HCT116 (cell line): ENCODE results near the gene BCL2L13. TPM values are rescaled to one million over a fixed set of nuclear protein-coding genes. Genes with fewer than 3 reads are reported as not detected.

Experiments
- ATAC-seq: fragments of 200-7000 bp; cut with Tn5 transposase; 2 replicates; pipeline ENCODE4 v1.9.1; 2020; ENCODE audit warnings: mild to moderate bottlenecking, moderate library complexity
- BruUV-seq: library from RNA; stranded (reverse); fragments of 400-500 nt; replicated peaks from 2 replicates; lab custom pipeline; 2021; lab: Mats Ljungman, UMichigan
- CTCF ChIA-PET: fragments of 300-600 bp; sonication (Branson Sonifier 250); formaldehyde crosslinking; loops from one replicate; lab custom pipeline; 2021; ENCODE audit warnings: antibody characterized with exemption; lab: Charles Lee
- POLR2A ChIA-PET: fragments of 300-600, 350-600 bp; sonication (Branson Sonifier 250); formaldehyde crosslinking; loops from one replicate; lab custom pipeline; 2021; ENCODE audit warnings: antibody characterized with exemption; lab: Charles Lee
- RAD21 ChIA-PET, 2 experiments: fragments of 300-600 bp; sonication (Branson Sonifier 250); formaldehyde crosslinking; loops; one replicate each; lab custom pipeline; 2023; ENCODE audit warnings: low total read pairs in 2 of 2; ENCODE audit not compliant: uncharacterized antibody in 2 of 2, unreplicated experiment in 2 of 2, low non-redundant PET in 1 of 2; lab: Charles Lee
- DNase-seq: peaks from one replicate; pipeline ENCODE4 v3.0.0-alpha.2; 2010; ENCODE audit warnings: low read depth, low spot score
- H2AFZ ChIP-seq: fragments of 200-600 bp; shearing (Covaris generic), sonication (generic); 2 replicates; pipeline ENCODE4 v1.6.1; 2017; ENCODE audit warnings: low read depth, mixed run types, mixed read lengths, antibody characterized with exemption, low read length; ENCODE audit not compliant: poor library complexity, severe bottlenecking
- H3K27ac ChIP-seq: 2 replicates; pipeline ENCODE4 v1.5.1; 2012; ENCODE audit warnings: low read depth, low read length
- H3K27me3 ChIP-seq: fragments of 200-600 bp; sonication (generic); 2 replicates; pipeline ENCODE4 v1.6.1; 2016; ENCODE audit warnings: mixed run types, low read length, mixed read lengths; ENCODE audit not compliant: insufficient read depth
- H3K36me3 ChIP-seq, 2 experiments: fragments of 200-500 bp in 1 of 2; fragments of 200-600 bp in 1 of 2; sonication (Bioruptor generic) in 1 of 2; sonication (generic) in 1 of 2; 2 replicates each; pipeline versions ENCODE4 v1.5.1 to v1.6.1; 2014 to 2016; ENCODE audit warnings: low read length in 2 of 2, inconsistent platforms in 1 of 2, mixed read lengths in 1 of 2, mixed run types in 1 of 2; ENCODE audit not compliant: insufficient read depth in 2 of 2, control insufficient read depth in 1 of 2
- H3K4me1 ChIP-seq, 2 experiments: fragments of 200-600 bp in 1 of 2; sonication (generic) in 1 of 2; 2 replicates each; pipeline versions ENCODE4 v1.5.1 to v1.6.1; 2012 to 2017; ENCODE audit warnings: low read length in 2 of 2, inconsistent platforms in 1 of 2, mild to moderate bottlenecking in 1 of 2, mixed read lengths in 1 of 2, mixed run types in 1 of 2, moderate library complexity in 1 of 2; ENCODE audit not compliant: insufficient read depth in 2 of 2, control insufficient read depth in 1 of 2
- H3K4me2 ChIP-seq: fragments of 200-600 bp; sonication (generic); 2 replicates; pipeline ENCODE4 v1.6.1; 2017; ENCODE audit warnings: mixed run types, low read length, mixed read lengths
- H3K4me3 ChIP-seq, 2 experiments: fragments of 200-600 bp in 1 of 2; sonication (generic) in 1 of 2; replicated peaks in 1 of 2; 2 replicates each; pipeline ENCODE4 v1.5.1; 2011 to 2016; ENCODE audit warnings: low read length in 2 of 2, control low read depth in 1 of 2, low read depth in 1 of 2, mild to moderate bottlenecking in 1 of 2, mixed read lengths in 1 of 2, mixed run types in 1 of 2
- H3K79me2 ChIP-seq: fragments of 200-600 bp; sonication (generic); 2 replicates; pipeline ENCODE4 v1.6.1; 2017; ENCODE audit warnings: mild to moderate bottlenecking, mixed run types, low read length, moderate library complexity, mixed read lengths; ENCODE audit not compliant: insufficient read depth
- H3K9ac ChIP-seq: fragments of 200-600 bp; sonication (generic); 2 replicates; pipeline ENCODE4 v1.6.1; 2016; ENCODE audit warnings: low read length, mixed read lengths
- H3K9me2 ChIP-seq: fragments of 200-600 bp; sonication (generic), shearing (Covaris generic); 2 replicates; pipeline ENCODE4 v1.6.1; 2017; ENCODE audit warnings: mixed run types, mild to moderate bottlenecking, moderate library complexity; ENCODE audit not compliant: insufficient read depth
- H3K9me3 ChIP-seq, 2 experiments: fragments of 200-500 bp in 1 of 2; fragments of 200-600 bp in 1 of 2; sonication (Bioruptor generic) in 1 of 2; sonication (generic) in 1 of 2; 2 replicates each; pipeline ENCODE4 v1.6.1; 2014 to 2017; ENCODE audit warnings: low read length in 2 of 2, mixed read lengths in 2 of 2, inconsistent platforms in 1 of 2, low read depth in 1 of 2, mild to moderate bottlenecking in 1 of 2, mixed run types in 1 of 2, moderate library complexity in 1 of 2; ENCODE audit not compliant: control insufficient read depth in 1 of 2, insufficient read depth in 1 of 2
- H4K20me1 ChIP-seq: fragments of 200-600 bp; sonication (generic), shearing (Covaris generic); 2 replicates; pipeline ENCODE4 v1.6.1; 2017; ENCODE audit warnings: mixed run types, mild to moderate bottlenecking, moderate library complexity; ENCODE audit not compliant: insufficient read depth
- CBX3 ChIP-seq: IDR thresholded peaks from 2 replicates; pipeline ENCODE4 v1.6.1; 2012; ENCODE audit warnings: low read depth
- CEBPB ChIP-seq: IDR thresholded peaks from 2 replicates; pipeline ENCODE4 v1.6.1; 2012; ENCODE audit warnings: low read depth
- CTCF ChIP-seq, 3 experiments: fragments of 200-600 bp in 1 of 3; sonication (generic) in 1 of 3; IDR thresholded peaks in 2 of 3; conservative IDR thresholded peaks in 1 of 3; 2 replicates each; pipeline ENCODE4 v1.5.1; 2012 to 2017; ENCODE audit warnings: low read depth in 2 of 3, low read length in 2 of 3, antibody characterized with exemption in 1 of 3, borderline replicate concordance in 1 of 3, control low read depth in 1 of 3, mild to moderate bottlenecking in 1 of 3, mixed read lengths in 1 of 3, mixed run types in 1 of 3, moderate library complexity in 1 of 3; ENCODE audit not compliant: insufficient read depth in 1 of 3
- EGR1 ChIP-seq: IDR thresholded peaks from 2 replicates; pipeline ENCODE4 v1.6.1; 2012; ENCODE audit warnings: low read depth
- ELF1 ChIP-seq: IDR thresholded peaks from 2 replicates; pipeline ENCODE4 v1.6.1; 2012; ENCODE audit warnings: low read depth, borderline replicate concordance
- EZH2 ChIP-seq: fragments of 200-600 bp; sonication (generic); IDR thresholded peaks from 2 replicates; pipeline ENCODE4 v1.6.1; 2017; ENCODE audit warnings: antibody characterized with exemption, mixed run types
- EZH2phosphoT487 ChIP-seq: fragments of 200-600 bp; IDR thresholded peaks from 2 replicates; pipeline ENCODE4 v1.6.1; 2018; ENCODE audit warnings: antibody characterized with exemption, borderline replicate concordance
- FOSL1 ChIP-seq: IDR thresholded peaks from 2 replicates; pipeline ENCODE4 v1.6.1; 2012; ENCODE audit warnings: low read depth
- JUND ChIP-seq: IDR thresholded peaks from 2 replicates; pipeline ENCODE4 v1.6.1; 2012
- POLR2AphosphoS5 ChIP-seq: IDR thresholded peaks from 2 replicates; pipeline ENCODE4 v1.6.1; 2011; ENCODE audit warnings: mild to moderate bottlenecking, low read depth, low read length, moderate library complexity
- SIN3A ChIP-seq: IDR thresholded peaks from 2 replicates; pipeline ENCODE4 v1.6.1; 2012; ENCODE audit warnings: low read depth
- SRF ChIP-seq: IDR thresholded peaks from 2 replicates; pipeline ENCODE4 v1.6.1; 2012; ENCODE audit warnings: low read depth
- TCF7L2 ChIP-seq: IDR thresholded peaks from 2 replicates; pipeline ENCODE4 v1.7.0; 2011; ENCODE audit warnings: borderline replicate concordance, inconsistent platforms; ENCODE audit not compliant: insufficient read depth, insufficient read length; ENCODE audit errors: extremely low read depth
- YY1 ChIP-seq: IDR thresholded peaks from 2 replicates; pipeline ENCODE4 v1.6.1; 2011; ENCODE audit warnings: low read length, low read depth, moderate library complexity, mild to moderate bottlenecking; ENCODE audit not compliant: insufficient replicate concordance; ENCODE audit errors: extremely low read depth
- ZFX ChIP-seq: fragments of 450-650 bp; IDR thresholded peaks from 2 replicates; pipeline ENCODE4 v1.6.1; 2017
- intact Hi-C: fragments of 100-400 bp; cut with micrococcal nuclease; formaldehyde crosslinking; loops from 2 replicates; pipeline ENCODE4 v1.10.0; 2022
- total RNA-seq: library from RNA; stranded (reverse); gene quantifications from one replicate; pipeline ENCODE4 v1.2.1, GENCODE V29; 2021; ENCODE audit not compliant: unreplicated experiment
- TF ChIP-seq, protein P1 (sequence below): IDR thresholded peaks from 2 replicates; pipeline ENCODE4 v1.6.1; 2012; ENCODE audit warnings: low read depth
- TF ChIP-seq, protein P2 (sequence below): IDR thresholded peaks from 2 replicates; pipeline ENCODE4 v1.6.1; 2012

Gene BCL2L13
- total RNA-seq, 1 experiment from 2014 or later, result 38.6 TPM

- H3K4me3 ChIP-seq, result no peak overlapping the region
- H3K4me2 ChIP-seq, result no peak overlapping the region
- peaks cover 41 to 50% of the 10 kb centered on the region in 2 experiments; a peak in 3 of 4 replicates for H3K36me3 ChIP-seq
- DNase-seq, result no peak
- intact Hi-C loops, result no loop called here
- H3K9me3 ChIP-seq, result no peaks in the 10 kb centered on the region
- H3K27ac ChIP-seq, result no peak overlapping the region
- no peaks in the 10 kb centered on the region for H3K79me2 ChIP-seq
- BruUV-seq, result no TSS peak
- peaks cover 0 to 5% of the 10 kb centered on the region in 2 experiments; a peak in 2 of 4 replicates for H3K4me1 ChIP-seq
- no peak overlapping the region for H3K9ac ChIP-seq
- ChIA-PET CTCF (no interaction called here), RAD21 (no interaction called here), POLR2A (no interaction called here)
- H3K27me3 ChIP-seq, result no peaks in the 10 kb centered on the region
- no peak for ATAC-seq
- no peak for TF ChIP-seq YY1
- TF ChIP-seq POLR2AphosphoS5, result no peak
- TF ChIP-seq, protein P1, sequence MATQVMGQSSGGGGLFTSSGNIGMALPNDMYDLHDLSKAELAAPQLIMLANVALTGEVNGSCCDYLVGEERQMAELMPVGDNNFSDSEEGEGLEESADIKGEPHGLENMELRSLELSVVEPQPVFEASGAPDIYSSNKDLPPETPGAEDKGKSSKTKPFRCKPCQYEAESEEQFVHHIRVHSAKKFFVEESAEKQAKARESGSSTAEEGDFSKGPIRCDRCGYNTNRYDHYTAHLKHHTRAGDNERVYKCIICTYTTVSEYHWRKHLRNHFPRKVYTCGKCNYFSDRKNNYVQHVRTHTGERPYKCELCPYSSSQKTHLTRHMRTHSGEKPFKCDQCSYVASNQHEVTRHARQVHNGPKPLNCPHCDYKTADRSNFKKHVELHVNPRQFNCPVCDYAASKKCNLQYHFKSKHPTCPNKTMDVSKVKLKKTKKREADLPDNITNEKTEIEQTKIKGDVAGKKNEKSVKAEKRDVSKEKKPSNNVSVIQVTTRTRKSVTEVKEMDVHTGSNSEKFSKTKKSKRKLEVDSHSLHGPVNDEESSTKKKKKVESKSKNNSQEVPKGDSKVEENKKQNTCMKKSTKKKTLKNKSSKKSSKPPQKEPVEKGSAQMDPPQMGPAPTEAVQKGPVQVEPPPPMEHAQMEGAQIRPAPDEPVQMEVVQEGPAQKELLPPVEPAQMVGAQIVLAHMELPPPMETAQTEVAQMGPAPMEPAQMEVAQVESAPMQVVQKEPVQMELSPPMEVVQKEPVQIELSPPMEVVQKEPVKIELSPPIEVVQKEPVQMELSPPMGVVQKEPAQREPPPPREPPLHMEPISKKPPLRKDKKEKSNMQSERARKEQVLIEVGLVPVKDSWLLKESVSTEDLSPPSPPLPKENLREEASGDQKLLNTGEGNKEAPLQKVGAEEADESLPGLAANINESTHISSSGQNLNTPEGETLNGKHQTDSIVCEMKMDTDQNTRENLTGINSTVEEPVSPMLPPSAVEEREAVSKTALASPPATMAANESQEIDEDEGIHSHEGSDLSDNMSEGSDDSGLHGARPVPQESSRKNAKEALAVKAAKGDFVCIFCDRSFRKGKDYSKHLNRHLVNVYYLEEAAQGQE, result no peak
- no peak for TF ChIP-seq EZH2phosphoT487
- TF ChIP-seq JUND, result no peak
- TF ChIP-seq EZH2, result no peak
- TF ChIP-seq SIN3A, result no peak
- no peak for TF ChIP-seq TCF7L2
- TF ChIP-seq ZFX, result no peak
- TF ChIP-seq CTCF (IDR thresholded peaks at IDR 0.05 in 2 of 3, conservative IDR thresholded peaks at IDR 0.05 in 1 of 3; ENCODE audit: borderline replicate concordance in 1 of 3, insufficient read depth in 1 of 3, low read depth in 2 of 3, low read length in 2 of 3), result no peak
- TF ChIP-seq ELF1, result no peak
- TF ChIP-seq FOSL1, result no peak
- TF ChIP-seq, protein P2, sequence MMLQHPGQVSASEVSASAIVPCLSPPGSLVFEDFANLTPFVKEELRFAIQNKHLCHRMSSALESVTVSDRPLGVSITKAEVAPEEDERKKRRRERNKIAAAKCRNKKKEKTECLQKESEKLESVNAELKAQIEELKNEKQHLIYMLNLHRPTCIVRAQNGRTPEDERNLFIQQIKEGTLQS, result no peak
- TF ChIP-seq CEBPB, result no peak
- no peak for TF ChIP-seq SRF
- TF ChIP-seq EGR1, result no peak
- TF ChIP-seq CBX3, result no peak
- TF ChIP-seq, all 23 proteins: peak for 0
- Histone ChIP-seq H4K20me1 (no peaks in the 10 kb centered on the region), H2AFZ (no peak overlapping the region), H3K9me2 (no peaks in the 10 kb centered on the region)
Measured at GRCh38 chr22:17596226-17596625, 42.3 kb upstream of the BCL2L13 start.
